SH-SY5Y (cell line): ENCODE results near the gene ERBB2.

ENCODE experiments used
- GATA2 ChIP-seq: IDR thresholded peaks from 2 replicates; pipeline ENCODE4 v1.6.1; 2011; ENCODE audit warnings: mild to moderate bottlenecking, low read depth, low read length
- GATA3 ChIP-seq: IDR thresholded peaks from 2 replicates; pipeline ENCODE4 v1.6.1; 2011; ENCODE audit warnings: low read depth, mild to moderate bottlenecking, low read length, moderate library complexity

DNA sequence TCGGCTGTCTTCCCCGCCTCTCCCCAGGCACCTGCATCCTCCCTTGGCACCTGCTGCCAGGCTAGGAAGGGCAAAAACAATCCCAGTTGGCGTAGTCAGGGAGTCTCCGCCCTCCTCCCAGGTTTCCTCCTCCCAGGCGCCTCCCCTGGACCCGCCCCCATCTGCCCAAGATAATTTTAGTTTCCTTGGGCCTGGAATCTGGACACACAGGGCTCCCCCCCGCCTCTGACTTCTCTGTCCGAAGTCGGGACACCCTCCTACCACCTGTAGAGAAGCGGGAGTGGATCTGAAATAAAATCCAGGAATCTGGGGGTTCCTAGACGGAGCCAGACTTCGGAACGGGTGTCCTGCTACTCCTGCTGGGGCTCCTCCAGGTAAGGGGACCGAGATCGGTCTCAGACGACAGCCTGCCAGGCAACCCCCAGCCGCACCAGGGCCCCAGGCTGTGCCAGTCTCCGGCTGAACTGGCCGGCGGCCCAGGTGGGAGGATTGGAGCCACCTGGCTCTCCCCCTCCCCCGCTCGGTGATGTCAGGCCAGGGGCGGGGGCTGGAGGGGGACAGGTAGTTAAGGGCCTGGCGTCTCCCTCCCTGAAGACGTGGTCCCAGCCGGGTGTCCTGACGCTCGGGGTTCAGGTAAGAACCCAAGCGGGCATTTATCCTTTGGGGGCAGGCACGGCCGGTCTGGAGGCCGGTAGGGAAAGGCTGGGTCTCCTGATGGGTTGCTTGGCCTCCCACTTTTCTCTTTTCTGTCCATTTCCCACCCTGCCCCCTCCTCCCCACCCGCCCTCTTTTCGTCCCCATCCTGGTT lies 38.1 kb downstream of the ERBB2 start, which contains the start of gene GRB7:
- no peak for TF ChIP-seq GATA2
- no peak for TF ChIP-seq GATA3
